Measurements from ENCODE around the gene LATS2. TPM values are rescaled to one million over a fixed set of nuclear protein-coding genes. Genes with fewer than 3 reads are reported as not detected.

Gene LATS2
- total and polyA plus RNA-seq, 2 of the 8 experiments (the other 6 are each of a cell fraction or from before 2014, with no cell fraction given): 8.3 to 26.2 TPM

- TF ChIP-seq, protein P1, sequence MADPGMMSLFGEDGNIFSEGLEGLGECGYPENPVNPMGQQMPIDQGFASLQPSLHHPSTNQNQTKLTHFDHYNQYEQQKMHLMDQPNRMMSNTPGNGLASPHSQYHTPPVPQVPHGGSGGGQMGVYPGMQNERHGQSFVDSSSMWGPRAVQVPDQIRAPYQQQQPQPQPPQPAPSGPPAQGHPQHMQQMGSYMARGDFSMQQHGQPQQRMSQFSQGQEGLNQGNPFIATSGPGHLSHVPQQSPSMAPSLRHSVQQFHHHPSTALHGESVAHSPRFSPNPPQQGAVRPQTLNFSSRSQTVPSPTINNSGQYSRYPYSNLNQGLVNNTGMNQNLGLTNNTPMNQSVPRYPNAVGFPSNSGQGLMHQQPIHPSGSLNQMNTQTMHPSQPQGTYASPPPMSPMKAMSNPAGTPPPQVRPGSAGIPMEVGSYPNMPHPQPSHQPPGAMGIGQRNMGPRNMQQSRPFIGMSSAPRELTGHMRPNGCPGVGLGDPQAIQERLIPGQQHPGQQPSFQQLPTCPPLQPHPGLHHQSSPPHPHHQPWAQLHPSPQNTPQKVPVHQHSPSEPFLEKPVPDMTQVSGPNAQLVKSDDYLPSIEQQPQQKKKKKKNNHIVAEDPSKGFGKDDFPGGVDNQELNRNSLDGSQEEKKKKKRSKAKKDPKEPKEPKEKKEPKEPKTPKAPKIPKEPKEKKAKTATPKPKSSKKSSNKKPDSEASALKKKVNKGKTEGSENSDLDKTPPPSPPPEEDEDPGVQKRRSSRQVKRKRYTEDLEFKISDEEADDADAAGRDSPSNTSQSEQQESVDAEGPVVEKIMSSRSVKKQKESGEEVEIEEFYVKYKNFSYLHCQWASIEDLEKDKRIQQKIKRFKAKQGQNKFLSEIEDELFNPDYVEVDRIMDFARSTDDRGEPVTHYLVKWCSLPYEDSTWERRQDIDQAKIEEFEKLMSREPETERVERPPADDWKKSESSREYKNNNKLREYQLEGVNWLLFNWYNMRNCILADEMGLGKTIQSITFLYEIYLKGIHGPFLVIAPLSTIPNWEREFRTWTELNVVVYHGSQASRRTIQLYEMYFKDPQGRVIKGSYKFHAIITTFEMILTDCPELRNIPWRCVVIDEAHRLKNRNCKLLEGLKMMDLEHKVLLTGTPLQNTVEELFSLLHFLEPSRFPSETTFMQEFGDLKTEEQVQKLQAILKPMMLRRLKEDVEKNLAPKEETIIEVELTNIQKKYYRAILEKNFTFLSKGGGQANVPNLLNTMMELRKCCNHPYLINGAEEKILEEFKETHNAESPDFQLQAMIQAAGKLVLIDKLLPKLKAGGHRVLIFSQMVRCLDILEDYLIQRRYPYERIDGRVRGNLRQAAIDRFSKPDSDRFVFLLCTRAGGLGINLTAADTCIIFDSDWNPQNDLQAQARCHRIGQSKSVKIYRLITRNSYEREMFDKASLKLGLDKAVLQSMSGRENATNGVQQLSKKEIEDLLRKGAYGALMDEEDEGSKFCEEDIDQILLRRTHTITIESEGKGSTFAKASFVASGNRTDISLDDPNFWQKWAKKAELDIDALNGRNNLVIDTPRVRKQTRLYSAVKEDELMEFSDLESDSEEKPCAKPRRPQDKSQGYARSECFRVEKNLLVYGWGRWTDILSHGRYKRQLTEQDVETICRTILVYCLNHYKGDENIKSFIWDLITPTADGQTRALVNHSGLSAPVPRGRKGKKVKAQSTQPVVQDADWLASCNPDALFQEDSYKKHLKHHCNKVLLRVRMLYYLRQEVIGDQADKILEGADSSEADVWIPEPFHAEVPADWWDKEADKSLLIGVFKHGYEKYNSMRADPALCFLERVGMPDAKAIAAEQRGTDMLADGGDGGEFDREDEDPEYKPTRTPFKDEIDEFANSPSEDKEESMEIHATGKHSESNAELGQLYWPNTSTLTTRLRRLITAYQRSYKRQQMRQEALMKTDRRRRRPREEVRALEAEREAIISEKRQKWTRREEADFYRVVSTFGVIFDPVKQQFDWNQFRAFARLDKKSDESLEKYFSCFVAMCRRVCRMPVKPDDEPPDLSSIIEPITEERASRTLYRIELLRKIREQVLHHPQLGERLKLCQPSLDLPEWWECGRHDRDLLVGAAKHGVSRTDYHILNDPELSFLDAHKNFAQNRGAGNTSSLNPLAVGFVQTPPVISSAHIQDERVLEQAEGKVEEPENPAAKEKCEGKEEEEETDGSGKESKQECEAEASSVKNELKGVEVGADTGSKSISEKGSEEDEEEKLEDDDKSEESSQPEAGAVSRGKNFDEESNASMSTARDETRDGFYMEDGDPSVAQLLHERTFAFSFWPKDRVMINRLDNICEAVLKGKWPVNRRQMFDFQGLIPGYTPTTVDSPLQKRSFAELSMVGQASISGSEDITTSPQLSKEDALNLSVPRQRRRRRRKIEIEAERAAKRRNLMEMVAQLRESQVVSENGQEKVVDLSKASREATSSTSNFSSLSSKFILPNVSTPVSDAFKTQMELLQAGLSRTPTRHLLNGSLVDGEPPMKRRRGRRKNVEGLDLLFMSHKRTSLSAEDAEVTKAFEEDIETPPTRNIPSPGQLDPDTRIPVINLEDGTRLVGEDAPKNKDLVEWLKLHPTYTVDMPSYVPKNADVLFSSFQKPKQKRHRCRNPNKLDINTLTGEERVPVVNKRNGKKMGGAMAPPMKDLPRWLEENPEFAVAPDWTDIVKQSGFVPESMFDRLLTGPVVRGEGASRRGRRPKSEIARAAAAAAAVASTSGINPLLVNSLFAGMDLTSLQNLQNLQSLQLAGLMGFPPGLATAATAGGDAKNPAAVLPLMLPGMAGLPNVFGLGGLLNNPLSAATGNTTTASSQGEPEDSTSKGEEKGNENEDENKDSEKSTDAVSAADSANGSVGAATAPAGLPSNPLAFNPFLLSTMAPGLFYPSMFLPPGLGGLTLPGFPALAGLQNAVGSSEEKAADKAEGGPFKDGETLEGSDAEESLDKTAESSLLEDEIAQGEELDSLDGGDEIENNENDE (IDR thresholded peaks at IDR 0.05; ENCODE audit: insufficient replicate concordance, low read length): no peak
- TF ChIP-seq BRCA1 (IDR thresholded peaks at IDR 0.05; ENCODE audit: low read depth, low read length): no peak
- TF ChIP-seq, protein P2, sequence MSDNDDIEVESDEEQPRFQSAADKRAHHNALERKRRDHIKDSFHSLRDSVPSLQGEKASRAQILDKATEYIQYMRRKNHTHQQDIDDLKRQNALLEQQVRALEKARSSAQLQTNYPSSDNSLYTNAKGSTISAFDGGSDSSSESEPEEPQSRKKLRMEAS (IDR thresholded peaks at IDR 0.05): peak; percentile 86
Observed at GRCh38 chr13:21076253-21076652, 14.9 kb upstream of the LATS2 start (continued).
